Osteoblast (primary cell): ENCODE results near the gene ACD. TPM values are rescaled to one million over a fixed set of nuclear protein-coding genes. Genes with fewer than 3 reads are reported as not detected.

ENCODE experiments used
- DNase-seq: peaks from one replicate; pipeline ENCODE4 v3.0.0; 2011; ENCODE audit warnings: low spot score, mixed read lengths; ENCODE audit not compliant: insufficient read length; ENCODE audit errors: missing footprints
- H2AFZ ChIP-seq: 2 replicates; pipeline ENCODE4 v1.6.0; 2011; ENCODE audit warnings: mild to moderate bottlenecking, low read length
- H3K27ac ChIP-seq: 2 replicates; pipeline ENCODE4 v1.5.1; 2011; ENCODE audit warnings: mild to moderate bottlenecking, low read depth, low read length, moderate library complexity
- H3K27me3 ChIP-seq: 2 replicates; pipeline ENCODE4 v1.6.0; 2012; ENCODE audit warnings: mild to moderate bottlenecking, control low read depth, inconsistent platforms, low read length, moderate library complexity; ENCODE audit not compliant: insufficient read depth
- H3K36me3 ChIP-seq: 2 replicates; pipeline ENCODE4 v1.5.1; 2011; ENCODE audit warnings: mild to moderate bottlenecking, low read length, control low read depth, moderate library complexity; ENCODE audit not compliant: insufficient read depth
- H3K4me1 ChIP-seq: 2 replicates; pipeline ENCODE4 v1.5.1; 2011; ENCODE audit warnings: mild to moderate bottlenecking, low read length, control low read depth, moderate library complexity; ENCODE audit not compliant: insufficient read depth
- H3K4me2 ChIP-seq: 2 replicates; pipeline ENCODE4 v1.6.0; 2011; ENCODE audit warnings: mild to moderate bottlenecking, low read length; ENCODE audit not compliant: insufficient read depth
- H3K4me3 ChIP-seq: fragments of 200-600 bp; sonication (generic); 3 replicates; pipeline ENCODE4 v1.5.1; 2012; ENCODE audit warnings: mild to moderate bottlenecking, low read length, inconsistent platforms; ENCODE audit not compliant: insufficient read depth
- H3K79me2 ChIP-seq: 2 replicates; pipeline ENCODE4 v1.6.0; 2012; ENCODE audit warnings: mild to moderate bottlenecking, low read length, control low read depth, inconsistent platforms; ENCODE audit not compliant: insufficient read depth
- H3K9me3 ChIP-seq: 2 replicates; pipeline ENCODE4 v1.5.1; 2011; ENCODE audit warnings: low read depth, low read length, control low read depth
- H4K20me1 ChIP-seq: 2 replicates; pipeline ENCODE4 v1.6.0; 2012; ENCODE audit warnings: mild to moderate bottlenecking, low read length, control low read depth; ENCODE audit not compliant: insufficient read depth
- CTCF ChIP-seq: IDR thresholded peaks from 2 replicates; pipeline ENCODE4 v1.5.1; 2011; ENCODE audit warnings: mild to moderate bottlenecking, low read depth, low read length, moderate library complexity; ENCODE audit errors: extremely low read depth
- total RNA-seq: library from RNA; depleted of rRNA; stranded (reverse); fragments of >200 nt; gene quantifications from 2 replicates; pipeline ENCODE4 v1.2.3, GENCODE V29; 2012

ACD gene
- total RNA-seq, 1 donor, result 18.8 TPM

GRCh38 chr16:67675999-67676398 lies 15.9 kb upstream of the ACD start:
- H3K36me3 ChIP-seq, result peaks cover 6% of the 10 kb centered on the region
- no peak overlapping the region for H3K4me2 ChIP-seq
- H3K27me3 ChIP-seq, result no peaks in the 10 kb centered on the region
- no peaks in the 10 kb centered on the region for H3K79me2 ChIP-seq
- no peak overlapping the region for H2AFZ ChIP-seq
- DNase-seq, result no peak
- no peak for TF ChIP-seq CTCF
- H3K9me3 ChIP-seq, result no peaks in the 10 kb centered on the region
- H3K4me1 ChIP-seq, result peaks cover 6% of the 10 kb centered on the region
- no peak overlapping the region for H3K27ac ChIP-seq
- peaks cover 3% of the 10 kb centered on the region for H4K20me1 ChIP-seq
- no peak overlapping the region for H3K4me3 ChIP-seq

GRCh38 chr16:67675579-67675935 lies 15.5 kb upstream of the ACD start:
- Histone ChIP-seq H3K36me3 (peaks cover 6% of the 10 kb centered on the region), H4K20me1 (peaks cover 3% of the 10 kb centered on the region), H3K79me2 (no peaks in the 10 kb centered on the region), H3K9me3 (no peaks in the 10 kb centered on the region), H3K27me3 (no peaks in the 10 kb centered on the region), H3K4me2 (no peak overlapping the region), H2AFZ (no peak overlapping the region), H3K4me1 (peaks cover 6% of the 10 kb centered on the region), H3K27ac (no peak overlapping the region), H3K4me3 (no peak overlapping the region)
- no peak for TF ChIP-seq CTCF
- peak; percentile 1 for DNase-seq

DNA sequence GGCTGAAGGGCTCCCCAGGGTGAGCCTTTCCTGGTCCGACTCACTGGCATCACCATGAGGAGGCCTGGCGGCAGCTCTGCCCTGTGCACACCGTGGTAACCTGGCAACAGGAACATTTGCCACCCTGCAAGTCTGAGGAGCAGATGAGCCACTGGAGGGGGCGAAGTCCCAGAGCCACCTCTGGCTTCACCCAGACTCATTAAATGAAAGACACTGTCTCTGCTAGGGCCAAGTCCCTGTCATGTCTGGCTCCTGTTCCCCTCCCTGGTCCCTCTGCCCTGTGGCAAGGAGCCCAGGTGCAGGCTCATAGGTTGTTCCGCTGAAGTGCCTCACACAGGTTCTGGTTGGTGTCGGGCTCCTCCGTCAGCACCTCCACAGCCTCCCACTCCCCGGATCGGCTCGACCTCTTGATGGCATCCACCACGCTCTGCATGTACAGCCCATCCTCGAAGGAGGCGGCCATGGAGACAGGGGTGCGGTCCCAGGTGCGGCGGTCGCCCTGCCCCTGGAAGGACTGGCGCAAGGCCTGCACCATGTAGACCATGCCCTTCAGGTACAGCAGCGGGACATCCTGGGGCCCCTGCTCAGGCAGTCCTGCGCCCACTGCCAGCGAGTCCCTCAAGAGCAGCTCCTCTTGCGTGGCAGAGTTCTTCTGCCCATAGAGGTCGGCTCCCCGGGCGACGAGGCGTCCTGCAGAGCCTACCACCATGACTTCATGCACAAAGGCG lies 15.0 kb upstream of the ACD start:
- Histone ChIP-seq H3K4me1 (peaks cover 6% of the 10 kb centered on the region), H2AFZ (no peak overlapping the region), H3K9me3 (no peaks in the 10 kb centered on the region), H3K27me3 (no peaks in the 10 kb centered on the region), H3K36me3 (peaks cover 6% of the 10 kb centered on the region), H4K20me1 (peaks cover 3% of the 10 kb centered on the region), H3K4me2 (no peak overlapping the region), H3K27ac (no peak overlapping the region), H3K79me2 (no peaks in the 10 kb centered on the region), H3K4me3 (no peak overlapping the region)
- peak; percentile 41 for DNase-seq
- TF ChIP-seq CTCF, result no peak

GRCh38 chr16:67673712-67674580 lies 13.9 kb upstream of the ACD start:
- H2AFZ ChIP-seq, result no peak overlapping the region
- H3K79me2 ChIP-seq, result no peaks in the 10 kb centered on the region
- H3K4me3 ChIP-seq, result no peak overlapping the region
- no peak overlapping the region for H3K4me2 ChIP-seq
- H4K20me1 ChIP-seq, result peaks cover 3% of the 10 kb centered on the region
- DNase-seq, result peak; percentile 72
- H3K27me3 ChIP-seq, result no peaks in the 10 kb centered on the region
- H3K27ac ChIP-seq, result no peak overlapping the region
- peaks cover 6% of the 10 kb centered on the region for H3K4me1 ChIP-seq
- H3K9me3 ChIP-seq, result no peaks in the 10 kb centered on the region
- H3K36me3 ChIP-seq, result peaks cover 6% of the 10 kb centered on the region
- no peak for TF ChIP-seq CTCF
